Activated CD8-positive, alpha-beta memory T cell treated with anti-CD3 and anti-CD28 coated beads, Interleukin-2, amount 50 U/mL, for 4 hours (primary cell): Measurements from ENCODE around the gene TDRD5.
"Not testable (repeated sequence)": the region's sequence is repeated elsewhere in the genome, so short reads cannot be mapped to it uniquely, and the experiment has no call there.

Experiments
- DNase-seq: peaks from one replicate; pipeline ENCODE4 v3.0.0-alpha.2; 2020

Gene TDRD5

GRCh38 chr1:179599623-179600249 is 8.1 kb downstream of the TDRD5 start:
- no peak for DNase-seq

DNA sequence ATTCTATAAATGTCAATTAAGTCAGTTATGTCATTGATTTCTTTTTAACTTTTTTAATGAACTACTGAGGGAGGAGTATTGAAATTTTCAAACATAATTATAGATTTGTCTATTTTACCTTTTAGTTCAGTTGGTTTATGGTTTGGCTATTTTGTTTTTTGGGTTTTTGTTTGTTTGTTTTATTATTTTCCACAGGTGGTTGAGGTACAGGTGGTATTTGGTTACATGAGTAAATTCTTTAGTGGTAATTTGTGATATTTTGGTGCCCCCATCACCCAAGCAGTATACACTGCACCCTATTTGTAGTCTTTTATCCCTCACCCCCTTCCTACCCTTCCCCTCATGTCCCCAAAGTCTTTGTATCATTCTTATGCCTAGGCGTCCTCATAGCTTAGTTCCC is 9.5 kb downstream of the TDRD5 start:
- DNase-seq = no peak

- no peak for DNase-seq
These were observed 20.7 kb downstream of the TDRD5 start for GRCh38 chr1:179612361-179612760.

DNA sequence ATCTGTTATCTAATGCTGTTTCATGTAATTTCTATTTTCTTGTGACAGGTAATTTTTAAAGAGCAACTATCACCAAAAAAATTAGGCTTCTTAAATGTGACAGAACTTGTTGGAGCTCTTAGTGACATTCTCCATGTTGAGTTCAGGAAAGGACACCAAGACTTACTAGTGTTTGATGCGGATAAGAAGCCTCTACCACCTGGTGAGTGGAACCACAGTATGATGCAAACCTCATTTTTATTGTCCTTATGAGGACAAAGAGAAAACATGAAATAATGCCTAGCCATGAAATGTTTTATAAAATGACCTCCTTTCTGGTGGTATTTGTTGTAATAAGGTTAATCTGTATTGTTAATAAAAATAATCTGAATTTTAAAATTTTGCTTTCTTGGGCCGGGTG is 39.1 kb downstream of the TDRD5 start:
- DNase-seq = no peak

DNA sequence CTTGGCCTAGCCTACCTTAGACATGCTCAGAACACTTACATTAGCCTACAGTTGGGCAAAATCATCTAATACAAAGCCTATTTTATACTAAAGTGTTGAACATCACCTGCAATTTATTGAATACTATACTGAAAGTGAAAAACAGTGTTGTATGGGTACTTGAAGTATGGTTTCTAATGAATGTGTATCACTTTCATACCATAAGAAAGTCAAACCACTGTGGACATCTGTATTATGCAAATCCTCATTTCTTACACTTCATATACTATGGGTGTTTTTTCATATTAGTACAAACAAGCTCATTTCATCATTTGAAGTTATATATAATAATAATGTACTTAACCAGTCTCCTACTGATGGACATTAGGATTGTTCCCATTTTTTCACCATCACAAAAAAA is 41.2 kb downstream of the TDRD5 start:
- no peak for DNase-seq

GRCh38 chr1:179637211-179637860 is 45.7 kb downstream of the TDRD5 start:
- DNase-seq = no peak

GRCh38 chr1:179661018-179661417 is 69.4 kb downstream of the TDRD5 start:
- DNase-seq = no peak

- DNase-seq = no peak
These were observed 72.2 kb downstream of the TDRD5 start for GRCh38 chr1:179663810-179664209.

- DNase-seq = no peak
These were observed 86.2 kb downstream of the TDRD5 start for GRCh38 chr1:179677882-179678281.

DNA sequence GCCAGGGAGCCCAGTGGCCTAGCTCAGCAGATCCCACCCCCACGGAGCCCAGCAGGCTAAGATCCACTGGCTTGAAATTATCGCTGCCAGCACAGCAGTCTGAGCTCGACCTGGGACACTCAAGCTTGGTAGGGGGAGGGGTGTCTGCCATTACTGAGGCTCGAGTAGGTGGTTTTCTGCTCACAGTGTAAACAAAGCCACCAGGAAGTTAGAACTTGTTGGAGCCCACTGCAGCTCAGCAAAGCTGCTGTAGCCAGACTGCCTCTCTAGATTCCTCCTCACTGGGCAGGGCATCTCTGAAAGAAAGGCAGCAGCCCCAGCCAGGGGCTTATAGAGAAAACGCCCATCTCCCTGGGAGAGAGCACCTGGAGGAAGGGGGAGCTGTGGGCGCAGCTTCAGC is 102.9 kb downstream of the TDRD5 start:
- DNase-seq = not testable (repeated sequence)

- DNase-seq = no peak
These were observed 111.4 kb downstream of the TDRD5 start for GRCh38 chr1:179702946-179703539.

DNA sequence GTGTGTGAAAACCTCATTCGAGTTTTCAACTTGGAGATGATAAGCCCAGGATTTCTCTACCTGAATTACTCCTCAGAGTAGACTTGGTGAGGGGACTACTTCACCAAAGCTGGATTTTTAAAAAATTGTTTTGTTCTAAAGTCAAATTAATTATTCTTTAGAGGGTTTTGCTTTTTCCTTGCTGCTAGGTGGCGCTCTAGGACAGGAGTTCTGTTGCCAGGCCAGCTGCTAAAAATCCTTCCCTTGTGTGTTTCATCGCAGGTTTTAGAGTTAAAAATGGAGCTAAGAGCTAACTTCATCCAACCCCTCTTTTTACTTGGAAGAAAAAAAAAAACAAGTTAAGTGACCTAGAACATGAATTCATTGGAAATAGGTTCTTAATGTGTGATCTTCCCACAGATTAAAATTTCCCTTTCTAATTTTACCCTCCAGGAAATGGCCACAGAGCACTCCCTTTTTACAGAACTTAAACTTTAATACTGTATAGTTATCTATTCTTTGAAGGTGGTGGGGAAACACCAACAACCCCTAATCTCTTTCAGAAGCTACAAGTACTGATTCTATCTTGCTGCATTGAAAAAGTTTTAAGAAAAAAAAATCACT is 114.8 kb downstream of the TDRD5 start:
- peak; percentile 46 for DNase-seq

- DNase-seq = no peak
These were observed 115.8 kb downstream of the TDRD5 start for GRCh38 chr1:179707406-179707805.

- no peak for DNase-seq
These were observed 117.0 kb downstream of the TDRD5 start for GRCh38 chr1:179708434-179709195.

DNA sequence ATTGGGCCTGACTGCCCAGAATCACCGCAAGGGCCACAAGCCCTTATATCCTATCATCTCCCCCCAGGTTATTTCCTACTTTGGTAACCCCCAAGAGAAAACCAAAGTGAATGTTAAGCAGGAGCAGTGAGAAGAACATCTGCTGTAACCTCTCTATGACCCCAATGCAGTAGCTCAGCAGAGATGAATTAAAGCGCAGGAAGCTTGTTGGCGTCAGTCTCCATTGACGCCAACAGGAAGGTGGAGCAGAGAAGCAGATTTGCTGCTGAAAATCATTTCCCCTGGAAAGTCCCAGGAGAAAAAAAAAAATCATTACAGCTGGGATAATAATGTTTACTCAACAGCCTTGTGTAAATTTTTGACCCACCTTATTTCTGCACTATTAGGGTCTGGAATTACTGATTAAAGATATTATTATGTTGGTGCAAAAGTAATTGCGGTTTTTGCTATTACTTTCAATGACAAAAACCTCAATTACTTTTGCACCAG is 118.3 kb downstream of the TDRD5 start:
- no peak for DNase-seq

DNA sequence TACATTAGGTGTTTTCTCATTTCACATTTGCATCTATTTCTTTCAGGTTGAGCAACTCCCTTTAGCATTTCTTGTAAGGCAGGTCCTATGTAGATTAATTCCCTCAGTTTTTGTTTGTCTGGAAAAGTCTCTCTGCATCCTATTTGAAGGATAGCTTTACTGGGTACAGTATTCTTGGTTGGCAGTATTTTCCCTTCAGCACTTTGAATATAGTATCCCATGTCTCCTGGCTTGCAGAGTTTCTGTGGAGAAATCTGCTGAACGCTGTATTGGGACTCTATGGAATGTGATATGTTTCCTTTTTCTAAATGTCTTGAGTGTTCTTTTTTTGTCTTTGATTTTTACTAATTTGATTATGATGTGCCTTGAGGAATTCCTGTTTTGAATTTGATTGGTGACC is 122.5 kb downstream of the TDRD5 start:
- DNase-seq = no peak

DNA sequence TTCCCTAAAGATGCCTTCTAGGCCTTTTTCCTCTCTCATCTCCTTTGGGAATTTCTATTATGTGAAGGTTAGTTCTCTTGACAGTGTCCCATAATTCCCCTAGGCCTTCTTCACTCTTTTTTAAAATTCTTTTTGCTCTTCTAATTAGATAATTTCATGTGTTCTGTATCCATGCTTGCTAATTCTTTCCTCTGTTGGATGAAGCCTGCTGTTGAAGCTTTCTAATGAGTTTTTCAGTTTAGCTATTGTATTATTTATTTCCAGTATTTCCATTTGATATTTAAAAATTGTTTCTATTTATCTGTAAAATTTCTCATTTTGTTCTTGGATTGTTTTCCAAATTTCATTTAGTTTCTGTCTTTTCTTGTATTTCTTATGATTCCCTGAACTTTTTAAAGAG is 123.0 kb downstream of the TDRD5 start:
- DNase-seq = no peak

- no peak for DNase-seq
These were observed 127.6 kb downstream of the TDRD5 start for GRCh38 chr1:179719272-179719671.

DNA sequence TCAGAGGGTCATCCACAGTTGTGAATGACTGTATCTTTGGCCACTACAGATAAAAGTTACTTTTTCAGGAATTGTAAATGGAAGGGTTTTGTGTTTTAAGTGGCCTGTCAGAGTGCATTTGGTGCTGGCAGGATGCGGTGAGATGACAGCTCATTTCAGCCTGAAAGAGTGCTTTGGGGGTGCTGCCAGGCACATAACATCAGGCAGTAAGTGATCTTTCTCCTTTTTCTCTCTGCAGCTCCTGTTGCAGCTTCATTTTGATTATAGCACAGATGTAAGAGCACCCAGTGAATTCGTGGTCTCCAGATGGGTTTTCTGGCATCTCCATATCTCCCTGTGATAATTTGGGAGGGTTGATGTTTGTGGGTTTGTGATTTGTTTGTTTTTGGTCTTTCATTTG is 136.6 kb downstream of the TDRD5 start:
- no peak for DNase-seq

- DNase-seq = no peak
These were observed 138.2 kb downstream of the TDRD5 start for GRCh38 chr1:179729881-179730280.

DNA sequence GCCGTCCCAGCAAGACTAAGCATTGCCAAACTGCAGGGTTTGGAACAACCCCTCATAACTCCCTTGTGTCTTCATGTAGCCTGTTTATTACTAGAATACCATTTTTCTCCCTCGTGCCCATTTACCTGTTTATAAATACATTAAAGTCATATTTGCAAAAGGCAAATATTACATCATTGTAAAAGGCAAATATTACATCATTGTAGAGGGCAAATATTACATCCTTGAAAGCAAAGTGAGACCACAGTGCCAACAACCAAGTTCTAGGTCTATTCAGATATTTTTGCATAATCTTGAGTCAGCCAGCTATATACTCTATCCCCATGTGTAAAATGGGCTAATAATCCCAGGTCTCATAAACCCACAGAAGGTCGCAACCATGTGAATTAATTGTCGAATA is 140.0 kb downstream of the TDRD5 start:
- DNase-seq = no peak
